ENCODE data around the gene TRAPPC3L.

- no peak for TF ChIP-seq POLR2A (IDR thresholded peaks at IDR 0.05; ENCODE audit: low read depth, low read length)
- TF ChIP-seq POLR2AphosphoS5 (IDR thresholded peaks at IDR 0.05; ENCODE audit: low read depth, low read length) = no peak
- no peak for TF ChIP-seq TAF1 (IDR thresholded peaks at IDR 0.05; ENCODE audit: low read depth, low read length)
- no peak for TF ChIP-seq SPI1 (IDR thresholded peaks at IDR 0.05; ENCODE audit: low read depth, low read length)
- TF ChIP-seq POU2F2 (IDR thresholded peaks at IDR 0.05; ENCODE audit: low read depth, low read length) = no peak
- no peak for TF ChIP-seq PAX5 (IDR thresholded peaks at IDR 0.05; ENCODE audit: insufficient read depth, low read length, severe bottlenecking)
Measured at GRCh38 chr6:116530436-116530835, 15.0 kb downstream of the TRAPPC3L start.
